PC-3 (cell line): Measurements from ENCODE around the gene SV2C. TPM values are rescaled to one million over a fixed set of nuclear protein-coding genes. Genes with fewer than 3 reads are reported as not detected.

Experiments used
- ATAC-seq: fragments of 200-7000 bp; cut with Tn5 transposase; 2 replicates; pipeline ENCODE4 v1.9.1; 2020; ENCODE audit warnings: mild to moderate bottlenecking, moderate library complexity
- BruUV-seq: library from RNA; stranded (reverse); fragments of 400-500 nt; replicated peaks from 2 replicates; lab custom pipeline; 2021; lab: Mats Ljungman, UMichigan
- CTCF ChIA-PET: fragments of 300-600 bp; sonication (Branson Sonifier 250); formaldehyde crosslinking; loops from one replicate; lab custom pipeline; 2022; ENCODE audit warnings: antibody characterized with exemption; lab: Charles Lee
- POLR2A ChIA-PET: fragments of 300-600 bp; sonication (Branson Sonifier 250); formaldehyde crosslinking; loops from one replicate; lab custom pipeline; 2022; ENCODE audit warnings: antibody characterized with exemption; ENCODE audit not compliant: unreplicated experiment; lab: Charles Lee
- DNase-seq: peaks from one replicate; pipeline ENCODE4 v3.0.0-alpha.2; 2015
- H2AFZ ChIP-seq: fragments of 300-600 bp; sonication (generic); 2 replicates; pipeline ENCODE4 v1.6.0; 2016; ENCODE audit warnings: antibody characterized with exemption, low read length
- H3F3A ChIP-seq: fragments of 300-600 bp; sonication (generic); one replicate; pipeline ENCODE4 v1.6.0; 2017; ENCODE audit warnings: antibody characterized with exemption, low read length, control low read depth, mild to moderate bottlenecking; ENCODE audit not compliant: unreplicated experiment
- H3K27ac ChIP-seq: fragments of 300-600 bp; sonication (generic); 2 replicates; pipeline ENCODE4 v1.5.1; 2016; ENCODE audit warnings: mild to moderate bottlenecking, low read length
- H3K27me3 ChIP-seq: fragments of 300-600 bp; sonication (generic); 2 replicates; pipeline ENCODE4 v1.6.1; 2016; ENCODE audit warnings: low read length, mixed read lengths
- H3K36me3 ChIP-seq: fragments of 300-600 bp; sonication (generic); 2 replicates; pipeline ENCODE4 v1.6.1; 2016; ENCODE audit warnings: low read depth, mixed run types, low read length, mixed read lengths
- H3K4me1 ChIP-seq: fragments of 300-600 bp; sonication (generic); 2 replicates; pipeline ENCODE4 v1.5.1; 2016; ENCODE audit warnings: low read length; ENCODE audit not compliant: insufficient read depth
- H3K4me2 ChIP-seq: fragments of 300-600 bp; sonication (generic); 2 replicates; pipeline ENCODE4 v1.6.0; 2016; ENCODE audit warnings: low read length
- H3K4me3 ChIP-seq: fragments of 300-600 bp; sonication (generic); 2 replicates; pipeline ENCODE4 v1.5.1; 2016; ENCODE audit warnings: mild to moderate bottlenecking, low read length, mixed read lengths
- H3K79me2 ChIP-seq: fragments of 300-600 bp; sonication (generic); 2 replicates; pipeline ENCODE4 v1.6.1; 2017; ENCODE audit warnings: low read length, mixed read lengths
- H3K9ac ChIP-seq: fragments of 300-600 bp; sonication (generic); 2 replicates; pipeline ENCODE4 v1.6.0; 2016; ENCODE audit warnings: mild to moderate bottlenecking, low read length
- H3K9me2 ChIP-seq: fragments of 300-600 bp; sonication (generic); replicated peaks from 2 replicates; pipeline ENCODE4 v1.6.1; 2016; ENCODE audit warnings: mixed run types, low read length, mixed read lengths
- H3K9me3 ChIP-seq: fragments of 300-600 bp; sonication (generic); 2 replicates; pipeline ENCODE4 v1.6.1; 2016; ENCODE audit warnings: low read length, mixed read lengths
- H4K20me1 ChIP-seq: fragments of 300-600 bp; sonication (generic); 2 replicates; pipeline ENCODE4 v1.6.1; 2016; ENCODE audit warnings: low read length, mixed read lengths
- EZH2 ChIP-seq: fragments of 300-600 bp; sonication (generic); IDR thresholded peaks from one replicate; pipeline ENCODE4 v1.6.1; 2017; ENCODE audit warnings: antibody characterized with exemption, mild to moderate bottlenecking, low read length; ENCODE audit not compliant: unreplicated experiment
- EZH2phosphoT487 ChIP-seq: fragments of 300-600 bp; sonication (generic); IDR thresholded peaks from 2 replicates; pipeline ENCODE4 v1.6.1; 2018; ENCODE audit warnings: mild to moderate bottlenecking, antibody characterized with exemption, low read length, borderline replicate concordance
- intact Hi-C: fragments of 100-400 bp; cut with micrococcal nuclease; formaldehyde crosslinking; loops from 2 replicates; pipeline ENCODE4 v1.9.0; 2023
- total RNA-seq: library from RNA; depleted of rRNA; stranded (reverse); fragments of >200 nt; gene quantifications from 2 replicates; pipeline ENCODE4 v1.2.3, GENCODE V29; 2014
- TF ChIP-seq, protein P1 (sequence below): fragments of 300-600 bp; sonication (generic); conservative IDR thresholded peaks from 2 replicates; pipeline ENCODE4 v1.5.1; 2017; ENCODE audit warnings: antibody characterized with exemption, low read depth, mild to moderate bottlenecking, low read length

SV2C gene
- total RNA-seq, 1 experiment from 2014 or later = not detected

DNA sequence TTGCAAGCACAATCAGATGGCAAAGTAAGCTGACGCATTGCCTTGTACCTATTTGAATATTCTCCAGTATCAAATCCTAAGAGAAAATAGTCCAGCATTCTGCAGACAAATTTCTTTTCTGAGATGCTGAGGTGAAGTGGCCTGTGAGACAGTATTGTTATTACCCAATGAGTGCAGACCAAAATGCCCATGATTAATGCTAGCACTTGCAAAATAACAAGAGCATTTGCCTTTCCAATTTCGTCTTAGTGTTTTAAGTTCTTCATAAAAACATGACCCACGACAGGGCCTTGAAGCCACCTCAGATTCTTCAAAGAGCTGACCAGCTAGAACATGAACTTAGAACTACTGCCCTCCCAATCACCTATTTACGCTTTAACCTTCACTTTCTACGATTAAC is 317.3 kb downstream of the SV2C start:
- BruUV-seq = no TSS peak
- peaks cover 51% of the 10 kb centered on the region for H3K27me3 ChIP-seq
- H3K9me2 ChIP-seq = no peaks in the 10 kb centered on the region
- no peak overlapping the region for H3K27ac ChIP-seq
- DNase-seq (no peak), ATAC-seq (no peak)
- TF ChIP-seq EZH2phosphoT487 = no peak
- no peaks in the 10 kb centered on the region for H3K4me1 ChIP-seq
- no peak overlapping the region for H3K4me2 ChIP-seq
- POLR2A ChIA-PET = no interaction called here
- H3K9me3 ChIP-seq = no peaks in the 10 kb centered on the region
- intact Hi-C loops = no loop called here
- CTCF ChIA-PET = interaction anchor here (0.7 kb wide), 1 partner anchor 83 kb away, joined by 3 read pairs; no protein-coding TSS in a partner anchor
- no peaks in the 10 kb centered on the region for H3K79me2 ChIP-seq
- no peak overlapping the region for H3K9ac ChIP-seq
- H3F3A ChIP-seq = no peaks in the 10 kb centered on the region
- H4K20me1 ChIP-seq = no peaks in the 10 kb centered on the region
- H3K4me3 ChIP-seq = no peak overlapping the region
- no peak overlapping the region for H2AFZ ChIP-seq
- H3K36me3 ChIP-seq = no peaks in the 10 kb centered on the region; the same call in 1 of the 2 replicates

GRCh38 chr5:76401801-76402250 is 318.6 kb downstream of the SV2C start:
- DNase-seq (no peak), ATAC-seq (no peak)
- Histone ChIP-seq H2AFZ (no peak overlapping the region), H3K9me2 (no peaks in the 10 kb centered on the region), H3F3A (no peaks in the 10 kb centered on the region), H3K27ac (no peak overlapping the region), H3K36me3 (no peaks in the 10 kb centered on the region; the same call in 1 of the 2 replicates), H4K20me1 (no peaks in the 10 kb centered on the region), H3K4me1 (no peaks in the 10 kb centered on the region), H3K4me2 (peak overlapping the region; percentile 88; the same call in 1 of the 2 replicates), H3K9ac (no peak overlapping the region), H3K79me2 (no peaks in the 10 kb centered on the region), H3K4me3 (no peak overlapping the region), H3K9me3 (no peaks in the 10 kb centered on the region), H3K27me3 (peaks cover 64% of the 10 kb centered on the region)
- ChIA-PET CTCF (no interaction called here), POLR2A (no interaction called here)
- BruUV-seq = no TSS peak
- no peak for TF ChIP-seq EZH2
- TF ChIP-seq EZH2phosphoT487 = no peak
- TF ChIP-seq, protein P1, sequence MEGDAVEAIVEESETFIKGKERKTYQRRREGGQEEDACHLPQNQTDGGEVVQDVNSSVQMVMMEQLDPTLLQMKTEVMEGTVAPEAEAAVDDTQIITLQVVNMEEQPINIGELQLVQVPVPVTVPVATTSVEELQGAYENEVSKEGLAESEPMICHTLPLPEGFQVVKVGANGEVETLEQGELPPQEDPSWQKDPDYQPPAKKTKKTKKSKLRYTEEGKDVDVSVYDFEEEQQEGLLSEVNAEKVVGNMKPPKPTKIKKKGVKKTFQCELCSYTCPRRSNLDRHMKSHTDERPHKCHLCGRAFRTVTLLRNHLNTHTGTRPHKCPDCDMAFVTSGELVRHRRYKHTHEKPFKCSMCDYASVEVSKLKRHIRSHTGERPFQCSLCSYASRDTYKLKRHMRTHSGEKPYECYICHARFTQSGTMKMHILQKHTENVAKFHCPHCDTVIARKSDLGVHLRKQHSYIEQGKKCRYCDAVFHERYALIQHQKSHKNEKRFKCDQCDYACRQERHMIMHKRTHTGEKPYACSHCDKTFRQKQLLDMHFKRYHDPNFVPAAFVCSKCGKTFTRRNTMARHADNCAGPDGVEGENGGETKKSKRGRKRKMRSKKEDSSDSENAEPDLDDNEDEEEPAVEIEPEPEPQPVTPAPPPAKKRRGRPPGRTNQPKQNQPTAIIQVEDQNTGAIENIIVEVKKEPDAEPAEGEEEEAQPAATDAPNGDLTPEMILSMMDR = no peak
- intact Hi-C loops = no loop called here

GRCh38 chr5:76402251-76402885 is 319.2 kb downstream of the SV2C start:
- CTCF ChIA-PET = no interaction called here
- H2AFZ ChIP-seq = peak overlapping the region; percentile 71
- no peaks in the 10 kb centered on the region for H3F3A ChIP-seq
- H3K4me3 ChIP-seq = peak overlapping the region; percentile 66
- no peak for DNase-seq
- peak overlapping the region; percentile 88 for H3K4me2 ChIP-seq
- TF ChIP-seq, protein P1 = no peak
- TF ChIP-seq EZH2phosphoT487 (no peak), EZH2 (no peak)
- H3K9ac ChIP-seq = no peak overlapping the region
- ATAC-seq = no peak
- POLR2A ChIA-PET = no interaction called here
- no peaks in the 10 kb centered on the region for H4K20me1 ChIP-seq
- no peak overlapping the region for H3K27ac ChIP-seq
- H3K9me2 ChIP-seq = no peaks in the 10 kb centered on the region
- no peaks in the 10 kb centered on the region for H3K4me1 ChIP-seq
- no peaks in the 10 kb centered on the region for H3K9me3 ChIP-seq
- peaks cover 67% of the 10 kb centered on the region for H3K27me3 ChIP-seq
- no peaks in the 10 kb centered on the region; the same call in 1 of the 2 replicates for H3K36me3 ChIP-seq
- BruUV-seq = no TSS peak
- intact Hi-C loops = no loop called here
- no peaks in the 10 kb centered on the region for H3K79me2 ChIP-seq
